OCI-LY1 (cell line): ENCODE data around the gene SV2C.

Source experiments
- EZH2 ChIP-seq: fragments of 200-600 bp; sonication (generic), shearing (Covaris generic); IDR thresholded peaks from 2 replicates; pipeline ENCODE4 v1.8.0; 2017; ENCODE audit warnings: borderline replicate concordance, mixed run types, mild to moderate bottlenecking, antibody characterized with exemption, low read length, moderate library complexity, mixed read lengths
- TF ChIP-seq, protein P1 (sequence below): fragments of 200-600 bp; sonication (generic), shearing (Covaris generic); IDR thresholded peaks from 2 replicates; pipeline ENCODE4 v1.5.1; 2017; ENCODE audit warnings: mild to moderate bottlenecking, antibody characterized with exemption, low read length, moderate library complexity, mixed read lengths

DNA sequence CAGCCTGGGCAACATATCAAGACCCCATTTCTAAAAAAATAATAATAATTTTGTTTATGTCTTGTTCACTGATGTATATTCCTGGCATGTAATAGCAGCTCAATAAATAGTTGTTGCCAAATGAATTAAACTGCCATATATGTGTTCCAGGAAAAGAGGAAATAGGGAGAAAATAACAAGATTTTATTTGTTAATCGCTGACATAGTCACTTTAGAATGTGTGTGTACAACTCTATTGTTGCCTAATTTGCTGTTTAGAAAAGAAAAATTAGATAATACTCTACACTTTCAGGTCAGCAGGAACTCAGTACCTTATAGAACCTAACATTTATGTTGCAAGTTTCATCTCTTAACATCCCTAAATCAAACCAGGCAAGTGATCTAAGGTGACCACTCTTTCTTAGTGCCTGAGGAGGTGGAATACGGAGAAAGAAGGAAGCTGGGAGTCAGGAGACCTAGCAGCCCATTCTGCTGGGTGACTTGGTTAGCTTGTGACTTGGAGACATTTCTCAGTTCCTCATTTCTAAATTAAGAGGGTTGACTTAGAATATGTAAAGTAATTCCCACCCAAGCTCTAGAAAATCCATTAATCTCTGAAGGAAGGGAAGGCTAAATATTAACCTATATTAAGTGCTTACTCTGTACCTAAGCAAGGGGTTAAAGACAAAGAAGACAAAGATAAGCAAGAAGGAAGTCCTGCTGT lies 209.6 kb downstream of the SV2C start:
- TF ChIP-seq, protein P1, sequence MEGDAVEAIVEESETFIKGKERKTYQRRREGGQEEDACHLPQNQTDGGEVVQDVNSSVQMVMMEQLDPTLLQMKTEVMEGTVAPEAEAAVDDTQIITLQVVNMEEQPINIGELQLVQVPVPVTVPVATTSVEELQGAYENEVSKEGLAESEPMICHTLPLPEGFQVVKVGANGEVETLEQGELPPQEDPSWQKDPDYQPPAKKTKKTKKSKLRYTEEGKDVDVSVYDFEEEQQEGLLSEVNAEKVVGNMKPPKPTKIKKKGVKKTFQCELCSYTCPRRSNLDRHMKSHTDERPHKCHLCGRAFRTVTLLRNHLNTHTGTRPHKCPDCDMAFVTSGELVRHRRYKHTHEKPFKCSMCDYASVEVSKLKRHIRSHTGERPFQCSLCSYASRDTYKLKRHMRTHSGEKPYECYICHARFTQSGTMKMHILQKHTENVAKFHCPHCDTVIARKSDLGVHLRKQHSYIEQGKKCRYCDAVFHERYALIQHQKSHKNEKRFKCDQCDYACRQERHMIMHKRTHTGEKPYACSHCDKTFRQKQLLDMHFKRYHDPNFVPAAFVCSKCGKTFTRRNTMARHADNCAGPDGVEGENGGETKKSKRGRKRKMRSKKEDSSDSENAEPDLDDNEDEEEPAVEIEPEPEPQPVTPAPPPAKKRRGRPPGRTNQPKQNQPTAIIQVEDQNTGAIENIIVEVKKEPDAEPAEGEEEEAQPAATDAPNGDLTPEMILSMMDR = no peak
- no peak for TF ChIP-seq EZH2
